ENCODE results near the gene TLDC2. TPM values are rescaled to one million over a fixed set of nuclear protein-coding genes. Genes with fewer than 3 reads are reported as not detected.

Gene TLDC2
- total and polyA plus RNA-seq, 2 of the 8 experiments (the other 6 are each of a cell fraction or from before 2014, with no cell fraction given) = 0.29 to 0.34 TPM

DNA sequence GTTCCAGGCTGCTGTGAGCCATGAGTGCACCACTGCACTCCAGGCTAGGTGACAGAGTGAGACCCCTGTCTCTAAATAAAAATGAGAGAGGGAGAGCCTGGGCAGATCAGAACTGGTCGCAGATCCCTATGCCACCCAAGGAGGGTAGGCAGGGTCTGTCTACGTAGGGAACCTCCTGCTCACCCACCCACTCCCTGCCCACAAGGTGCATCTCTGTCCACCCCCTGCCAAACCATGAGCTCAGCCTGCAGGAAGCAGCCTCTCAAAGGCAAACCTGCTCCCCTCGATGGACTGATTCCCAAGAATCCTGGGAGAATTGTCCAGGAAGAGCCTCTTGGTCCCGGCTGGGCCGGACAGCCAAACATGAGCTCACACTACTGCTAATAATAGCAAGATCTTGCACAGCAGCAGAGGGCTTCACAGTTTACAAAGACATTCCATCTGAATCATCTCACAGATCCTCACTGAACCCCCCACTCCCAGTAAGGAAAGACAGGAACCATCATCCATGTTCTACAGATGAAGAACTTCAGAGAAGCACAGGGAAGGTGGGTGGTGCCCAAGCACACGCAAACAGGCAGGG is 27.8 kb upstream of the TLDC2 start (continued):
- TF ChIP-seq SAP30 (IDR thresholded peaks at IDR 0.05; ENCODE audit: insufficient read depth, insufficient replicate concordance, low read length) (no peak), SIRT6 (IDR thresholded peaks at IDR 0.05; ENCODE audit: low read length) (no peak), CEBPB (IDR thresholded peaks at IDR 0.05; ENCODE audit: low read depth, low read length) (no peak), KDM5A (IDR thresholded peaks at IDR 0.05; ENCODE audit: low read length) (no peak)
- TF ChIP-seq, protein P1, sequence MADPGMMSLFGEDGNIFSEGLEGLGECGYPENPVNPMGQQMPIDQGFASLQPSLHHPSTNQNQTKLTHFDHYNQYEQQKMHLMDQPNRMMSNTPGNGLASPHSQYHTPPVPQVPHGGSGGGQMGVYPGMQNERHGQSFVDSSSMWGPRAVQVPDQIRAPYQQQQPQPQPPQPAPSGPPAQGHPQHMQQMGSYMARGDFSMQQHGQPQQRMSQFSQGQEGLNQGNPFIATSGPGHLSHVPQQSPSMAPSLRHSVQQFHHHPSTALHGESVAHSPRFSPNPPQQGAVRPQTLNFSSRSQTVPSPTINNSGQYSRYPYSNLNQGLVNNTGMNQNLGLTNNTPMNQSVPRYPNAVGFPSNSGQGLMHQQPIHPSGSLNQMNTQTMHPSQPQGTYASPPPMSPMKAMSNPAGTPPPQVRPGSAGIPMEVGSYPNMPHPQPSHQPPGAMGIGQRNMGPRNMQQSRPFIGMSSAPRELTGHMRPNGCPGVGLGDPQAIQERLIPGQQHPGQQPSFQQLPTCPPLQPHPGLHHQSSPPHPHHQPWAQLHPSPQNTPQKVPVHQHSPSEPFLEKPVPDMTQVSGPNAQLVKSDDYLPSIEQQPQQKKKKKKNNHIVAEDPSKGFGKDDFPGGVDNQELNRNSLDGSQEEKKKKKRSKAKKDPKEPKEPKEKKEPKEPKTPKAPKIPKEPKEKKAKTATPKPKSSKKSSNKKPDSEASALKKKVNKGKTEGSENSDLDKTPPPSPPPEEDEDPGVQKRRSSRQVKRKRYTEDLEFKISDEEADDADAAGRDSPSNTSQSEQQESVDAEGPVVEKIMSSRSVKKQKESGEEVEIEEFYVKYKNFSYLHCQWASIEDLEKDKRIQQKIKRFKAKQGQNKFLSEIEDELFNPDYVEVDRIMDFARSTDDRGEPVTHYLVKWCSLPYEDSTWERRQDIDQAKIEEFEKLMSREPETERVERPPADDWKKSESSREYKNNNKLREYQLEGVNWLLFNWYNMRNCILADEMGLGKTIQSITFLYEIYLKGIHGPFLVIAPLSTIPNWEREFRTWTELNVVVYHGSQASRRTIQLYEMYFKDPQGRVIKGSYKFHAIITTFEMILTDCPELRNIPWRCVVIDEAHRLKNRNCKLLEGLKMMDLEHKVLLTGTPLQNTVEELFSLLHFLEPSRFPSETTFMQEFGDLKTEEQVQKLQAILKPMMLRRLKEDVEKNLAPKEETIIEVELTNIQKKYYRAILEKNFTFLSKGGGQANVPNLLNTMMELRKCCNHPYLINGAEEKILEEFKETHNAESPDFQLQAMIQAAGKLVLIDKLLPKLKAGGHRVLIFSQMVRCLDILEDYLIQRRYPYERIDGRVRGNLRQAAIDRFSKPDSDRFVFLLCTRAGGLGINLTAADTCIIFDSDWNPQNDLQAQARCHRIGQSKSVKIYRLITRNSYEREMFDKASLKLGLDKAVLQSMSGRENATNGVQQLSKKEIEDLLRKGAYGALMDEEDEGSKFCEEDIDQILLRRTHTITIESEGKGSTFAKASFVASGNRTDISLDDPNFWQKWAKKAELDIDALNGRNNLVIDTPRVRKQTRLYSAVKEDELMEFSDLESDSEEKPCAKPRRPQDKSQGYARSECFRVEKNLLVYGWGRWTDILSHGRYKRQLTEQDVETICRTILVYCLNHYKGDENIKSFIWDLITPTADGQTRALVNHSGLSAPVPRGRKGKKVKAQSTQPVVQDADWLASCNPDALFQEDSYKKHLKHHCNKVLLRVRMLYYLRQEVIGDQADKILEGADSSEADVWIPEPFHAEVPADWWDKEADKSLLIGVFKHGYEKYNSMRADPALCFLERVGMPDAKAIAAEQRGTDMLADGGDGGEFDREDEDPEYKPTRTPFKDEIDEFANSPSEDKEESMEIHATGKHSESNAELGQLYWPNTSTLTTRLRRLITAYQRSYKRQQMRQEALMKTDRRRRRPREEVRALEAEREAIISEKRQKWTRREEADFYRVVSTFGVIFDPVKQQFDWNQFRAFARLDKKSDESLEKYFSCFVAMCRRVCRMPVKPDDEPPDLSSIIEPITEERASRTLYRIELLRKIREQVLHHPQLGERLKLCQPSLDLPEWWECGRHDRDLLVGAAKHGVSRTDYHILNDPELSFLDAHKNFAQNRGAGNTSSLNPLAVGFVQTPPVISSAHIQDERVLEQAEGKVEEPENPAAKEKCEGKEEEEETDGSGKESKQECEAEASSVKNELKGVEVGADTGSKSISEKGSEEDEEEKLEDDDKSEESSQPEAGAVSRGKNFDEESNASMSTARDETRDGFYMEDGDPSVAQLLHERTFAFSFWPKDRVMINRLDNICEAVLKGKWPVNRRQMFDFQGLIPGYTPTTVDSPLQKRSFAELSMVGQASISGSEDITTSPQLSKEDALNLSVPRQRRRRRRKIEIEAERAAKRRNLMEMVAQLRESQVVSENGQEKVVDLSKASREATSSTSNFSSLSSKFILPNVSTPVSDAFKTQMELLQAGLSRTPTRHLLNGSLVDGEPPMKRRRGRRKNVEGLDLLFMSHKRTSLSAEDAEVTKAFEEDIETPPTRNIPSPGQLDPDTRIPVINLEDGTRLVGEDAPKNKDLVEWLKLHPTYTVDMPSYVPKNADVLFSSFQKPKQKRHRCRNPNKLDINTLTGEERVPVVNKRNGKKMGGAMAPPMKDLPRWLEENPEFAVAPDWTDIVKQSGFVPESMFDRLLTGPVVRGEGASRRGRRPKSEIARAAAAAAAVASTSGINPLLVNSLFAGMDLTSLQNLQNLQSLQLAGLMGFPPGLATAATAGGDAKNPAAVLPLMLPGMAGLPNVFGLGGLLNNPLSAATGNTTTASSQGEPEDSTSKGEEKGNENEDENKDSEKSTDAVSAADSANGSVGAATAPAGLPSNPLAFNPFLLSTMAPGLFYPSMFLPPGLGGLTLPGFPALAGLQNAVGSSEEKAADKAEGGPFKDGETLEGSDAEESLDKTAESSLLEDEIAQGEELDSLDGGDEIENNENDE (IDR thresholded peaks at IDR 0.05; ENCODE audit: insufficient replicate concordance, low read length) = no peak

Data from H1 (cell line).